GM23338 (cell line): ENCODE results near the gene NR2C1. TPM values are rescaled to one million over a fixed set of nuclear protein-coding genes. Genes with fewer than 3 reads are reported as not detected.

ENCODE experiments used
- ATAC-seq: fragments of 200-7000 bp; cut with Tn5 transposase; 3 replicates; pipeline ENCODE4 v1.9.1; 2020
- DNase-seq: peaks from one replicate; pipeline ENCODE4 v3.0.0-alpha.2; 2015; ENCODE audit warnings: low spot score
- H2AFZ ChIP-seq: fragments of 200-600 bp; sonication (generic); 2 replicates; pipeline ENCODE4 v1.8.0; 2016; ENCODE audit warnings: antibody characterized with exemption, mild to moderate bottlenecking, moderate library complexity
- H3F3A ChIP-seq: fragments of 200-600 bp; sonication (generic); replicated peaks from 2 replicates; pipeline ENCODE4 v1.8.0; 2017; ENCODE audit warnings: antibody characterized with exemption, mixed run types, low read depth
- H3K27ac ChIP-seq: fragments of 200-600 bp; sonication (generic); 2 replicates; pipeline ENCODE4 v1.6.1; 2016; ENCODE audit warnings: low read depth
- H3K27me3 ChIP-seq: fragments of 200-600 bp; sonication (generic); 2 replicates; pipeline ENCODE4 v1.8.0; 2016; ENCODE audit warnings: mild to moderate bottlenecking, mixed run types, moderate library complexity; ENCODE audit not compliant: insufficient read depth
- H3K36me3 ChIP-seq: fragments of 200-600 bp; sonication (generic); 2 replicates; pipeline ENCODE4 v1.8.0; 2016; ENCODE audit warnings: mild to moderate bottlenecking; ENCODE audit not compliant: insufficient read depth
- H3K4me1 ChIP-seq: fragments of 200-600 bp; sonication (generic); 2 replicates; pipeline ENCODE4 v1.8.0; 2016; ENCODE audit warnings: mild to moderate bottlenecking, moderate library complexity; ENCODE audit not compliant: insufficient read depth
- H3K4me2 ChIP-seq: fragments of 200-600 bp; sonication (generic); 2 replicates; pipeline ENCODE4 v1.7.1; 2017; ENCODE audit warnings: mixed run types
- H3K4me3 ChIP-seq: fragments of 200-600 bp; sonication (generic); 2 replicates; pipeline ENCODE4 v1.6.1; 2016; ENCODE audit warnings: mixed run types
- H3K79me2 ChIP-seq: fragments of 200-600 bp; sonication (generic); replicated peaks from 2 replicates; pipeline ENCODE4 v1.8.0; 2017; ENCODE audit warnings: mild to moderate bottlenecking; ENCODE audit not compliant: insufficient read depth
- H3K9me2 ChIP-seq: fragments of 200-600 bp; sonication (generic); 2 replicates; pipeline ENCODE4 v1.8.0; 2017; ENCODE audit not compliant: insufficient read depth
- H4K20me1 ChIP-seq: fragments of 200-600 bp; sonication (generic); replicated peaks from 2 replicates; pipeline ENCODE4 v1.8.0; 2017; ENCODE audit warnings: mild to moderate bottlenecking; ENCODE audit not compliant: insufficient read depth
- H3K27ac Mint-ChIP-seq: 2 replicates; pipeline ENCODE4 v1.8.0; 2020; ENCODE audit warnings: inconsistent platforms, mild to moderate bottlenecking, moderate library complexity, mixed read lengths
- H3K27me3 Mint-ChIP-seq: 3 replicates; pipeline ENCODE4 v1.8.0; 2022; ENCODE audit warnings: low read depth, mild to moderate bottlenecking, moderate library complexity, mixed read lengths, inconsistent platforms; ENCODE audit not compliant: insufficient read depth, poor library complexity
- H3K36me3 Mint-ChIP-seq: 3 replicates; pipeline ENCODE4 v1.8.0; 2021; ENCODE audit warnings: low read depth, mild to moderate bottlenecking, inconsistent platforms, moderate library complexity, mixed read lengths
- H3K4me1 Mint-ChIP-seq: 3 replicates; pipeline ENCODE4 v1.8.0; 2020; ENCODE audit warnings: mild to moderate bottlenecking, inconsistent platforms, mixed read lengths
- H3K4me3 Mint-ChIP-seq: 3 replicates; pipeline ENCODE4 v1.8.0; 2021; ENCODE audit warnings: moderate library complexity, mild to moderate bottlenecking, inconsistent platforms, mixed read lengths
- H3K9me3 Mint-ChIP-seq: 3 replicates; pipeline ENCODE4 v1.8.0; 2020; ENCODE audit warnings: moderate library complexity, mild to moderate bottlenecking, inconsistent platforms, mixed read lengths
- CREB1 ChIP-seq: fragments of 250-450 bp; sonication (Bioruptor Pico); IDR thresholded peaks from 2 replicates; pipeline ENCODE4 v1.5.0; 2020; ENCODE audit warnings: low read depth, mild to moderate bottlenecking, moderate library complexity
- EZH2 ChIP-seq: fragments of 200-600 bp; sonication (generic); IDR thresholded peaks from one replicate; pipeline ENCODE4 v1.8.0; 2017; ENCODE audit warnings: antibody characterized with exemption, mild to moderate bottlenecking, low read depth; ENCODE audit not compliant: unreplicated experiment
- EZH2phosphoT487 ChIP-seq: fragments of 200-600 bp; sonication (generic); IDR thresholded peaks from one replicate; pipeline ENCODE4 v1.8.1; 2018; ENCODE audit warnings: antibody characterized with exemption; ENCODE audit not compliant: unreplicated experiment
- JUNB ChIP-seq: IDR thresholded peaks from one replicate; pipeline ENCODE4 v1.6.1; 2016; ENCODE audit warnings: antibody characterized with exemption; ENCODE audit not compliant: unreplicated experiment
- NANOG ChIP-seq: IDR thresholded peaks from 2 replicates; pipeline ENCODE4 v1.6.1; 2016; ENCODE audit warnings: antibody characterized with exemption, borderline replicate concordance
- POLR2AphosphoS5 ChIP-seq: IDR thresholded peaks from 2 replicates; pipeline ENCODE4 v1.6.1; 2016; ENCODE audit warnings: antibody characterized with exemption, low read depth
- REST ChIP-seq: IDR thresholded peaks from one replicate; pipeline ENCODE4 v1.6.1; 2018; ENCODE audit warnings: antibody characterized with exemption; ENCODE audit not compliant: unreplicated experiment
- STAT1 ChIP-seq: IDR thresholded peaks from one replicate; pipeline ENCODE4 v1.6.1; 2016; ENCODE audit warnings: antibody characterized with exemption; ENCODE audit not compliant: unreplicated experiment
- ZNF114 ChIP-seq: fragments of 250-450 bp; sonication (Bioruptor Pico); IDR thresholded peaks from 2 replicates; pipeline ENCODE4 v1.5.0; 2020; ENCODE audit warnings: mild to moderate bottlenecking, moderate library complexity
- ZNF331 ChIP-seq: fragments of 250-450 bp; sonication (Bioruptor Pico); IDR thresholded peaks from 2 replicates; pipeline ENCODE4 v1.5.0; 2020; ENCODE audit warnings: low read depth, mild to moderate bottlenecking, moderate library complexity
- polyA plus RNA-seq: library from polyadenylated mRNA; unstranded; fragments of >200 nt; fragmentation: Nextera tagmentation; extraction: Ambion mirVana; gene quantifications from 2 replicates; pipeline ENCODE4 v1.2.1, GENCODE V29; 2016
- total RNA-seq: library from RNA; depleted of rRNA; stranded (reverse); fragments of >200 nt; shearing (Covaris generic); gene quantifications from 2 replicates; pipeline ENCODE4 v1.2.3, GENCODE V29; 2014
- TF ChIP-seq, protein P1 (sequence below): fragments of 250-450 bp; sonication (Bioruptor Pico); IDR thresholded peaks from 2 replicates; pipeline ENCODE4 v1.5.0; 2020; ENCODE audit warnings: mild to moderate bottlenecking, moderate library complexity
- TF ChIP-seq, protein P2 (sequence below): IDR thresholded peaks from 2 replicates; pipeline ENCODE4 v1.6.1; 2016; ENCODE audit warnings: antibody characterized with exemption
- TF ChIP-seq, protein P3 (sequence below), 2 experiments: fragments of 200-600 bp in 1 of 2; sonication (generic) in 1 of 2; conservative IDR thresholded peaks; 2 replicates each; pipeline versions ENCODE4 v1.5.1 to v1.6.1; 2016 to 2017; ENCODE audit warnings: antibody characterized with exemption in 2 of 2, low read depth in 2 of 2, mild to moderate bottlenecking in 2 of 2, moderate library complexity in 1 of 2

Gene NR2C1
- total and polyA plus RNA-seq, 2 experiments from 2014 or later = 41.1 to 45.3 TPM

DNA sequence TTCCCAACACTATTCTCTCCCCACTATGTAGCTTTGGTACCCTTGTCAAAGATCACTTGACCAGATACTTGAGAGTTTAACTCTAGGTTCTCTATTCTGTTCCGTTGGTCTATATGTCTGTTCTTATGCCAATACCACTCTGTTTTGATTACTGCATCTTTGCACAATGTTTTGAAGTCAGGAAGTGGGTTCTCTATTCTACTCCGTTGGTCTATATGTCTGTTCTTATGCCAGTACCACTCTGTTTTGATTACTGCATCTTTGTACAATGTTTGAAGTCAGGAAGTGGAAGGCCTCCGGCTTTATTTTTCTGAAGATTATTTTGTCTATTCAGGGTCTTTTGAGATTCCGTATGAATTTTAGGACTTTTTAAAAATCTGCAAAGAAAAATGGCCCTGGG lies 67.2 kb downstream of the NR2C1 start:
- no peaks in the 10 kb centered on the region for H3K27me3 ChIP-seq
- no peak for DNase-seq
- no peak overlapping the region for H3K4me3 ChIP-seq
- H3K27ac ChIP-seq = no peak overlapping the region
- H3K79me2 ChIP-seq = peaks cover 11% of the 10 kb centered on the region
- no peaks in the 10 kb centered on the region for H3F3A ChIP-seq
- H3K36me3 ChIP-seq = peaks cover 5% of the 10 kb centered on the region; the same call in 1 of the 2 replicates
- H3K9me3 Mint-ChIP-seq = peaks cover 12% of the 10 kb centered on the region; the same call in 2 of the 3 replicates
- TF ChIP-seq EZH2 (no peak), STAT1 (no peak), REST (no peak), EZH2phosphoT487 (no peak), NANOG (no peak), POLR2AphosphoS5 (no peak), ZNF114 (CRISPR knock-in tag) (no peak), CREB1 (CRISPR knock-in tag) (no peak), JUNB (no peak), ZNF331 (CRISPR knock-in tag) (no peak)
- TF ChIP-seq, protein P1, sequence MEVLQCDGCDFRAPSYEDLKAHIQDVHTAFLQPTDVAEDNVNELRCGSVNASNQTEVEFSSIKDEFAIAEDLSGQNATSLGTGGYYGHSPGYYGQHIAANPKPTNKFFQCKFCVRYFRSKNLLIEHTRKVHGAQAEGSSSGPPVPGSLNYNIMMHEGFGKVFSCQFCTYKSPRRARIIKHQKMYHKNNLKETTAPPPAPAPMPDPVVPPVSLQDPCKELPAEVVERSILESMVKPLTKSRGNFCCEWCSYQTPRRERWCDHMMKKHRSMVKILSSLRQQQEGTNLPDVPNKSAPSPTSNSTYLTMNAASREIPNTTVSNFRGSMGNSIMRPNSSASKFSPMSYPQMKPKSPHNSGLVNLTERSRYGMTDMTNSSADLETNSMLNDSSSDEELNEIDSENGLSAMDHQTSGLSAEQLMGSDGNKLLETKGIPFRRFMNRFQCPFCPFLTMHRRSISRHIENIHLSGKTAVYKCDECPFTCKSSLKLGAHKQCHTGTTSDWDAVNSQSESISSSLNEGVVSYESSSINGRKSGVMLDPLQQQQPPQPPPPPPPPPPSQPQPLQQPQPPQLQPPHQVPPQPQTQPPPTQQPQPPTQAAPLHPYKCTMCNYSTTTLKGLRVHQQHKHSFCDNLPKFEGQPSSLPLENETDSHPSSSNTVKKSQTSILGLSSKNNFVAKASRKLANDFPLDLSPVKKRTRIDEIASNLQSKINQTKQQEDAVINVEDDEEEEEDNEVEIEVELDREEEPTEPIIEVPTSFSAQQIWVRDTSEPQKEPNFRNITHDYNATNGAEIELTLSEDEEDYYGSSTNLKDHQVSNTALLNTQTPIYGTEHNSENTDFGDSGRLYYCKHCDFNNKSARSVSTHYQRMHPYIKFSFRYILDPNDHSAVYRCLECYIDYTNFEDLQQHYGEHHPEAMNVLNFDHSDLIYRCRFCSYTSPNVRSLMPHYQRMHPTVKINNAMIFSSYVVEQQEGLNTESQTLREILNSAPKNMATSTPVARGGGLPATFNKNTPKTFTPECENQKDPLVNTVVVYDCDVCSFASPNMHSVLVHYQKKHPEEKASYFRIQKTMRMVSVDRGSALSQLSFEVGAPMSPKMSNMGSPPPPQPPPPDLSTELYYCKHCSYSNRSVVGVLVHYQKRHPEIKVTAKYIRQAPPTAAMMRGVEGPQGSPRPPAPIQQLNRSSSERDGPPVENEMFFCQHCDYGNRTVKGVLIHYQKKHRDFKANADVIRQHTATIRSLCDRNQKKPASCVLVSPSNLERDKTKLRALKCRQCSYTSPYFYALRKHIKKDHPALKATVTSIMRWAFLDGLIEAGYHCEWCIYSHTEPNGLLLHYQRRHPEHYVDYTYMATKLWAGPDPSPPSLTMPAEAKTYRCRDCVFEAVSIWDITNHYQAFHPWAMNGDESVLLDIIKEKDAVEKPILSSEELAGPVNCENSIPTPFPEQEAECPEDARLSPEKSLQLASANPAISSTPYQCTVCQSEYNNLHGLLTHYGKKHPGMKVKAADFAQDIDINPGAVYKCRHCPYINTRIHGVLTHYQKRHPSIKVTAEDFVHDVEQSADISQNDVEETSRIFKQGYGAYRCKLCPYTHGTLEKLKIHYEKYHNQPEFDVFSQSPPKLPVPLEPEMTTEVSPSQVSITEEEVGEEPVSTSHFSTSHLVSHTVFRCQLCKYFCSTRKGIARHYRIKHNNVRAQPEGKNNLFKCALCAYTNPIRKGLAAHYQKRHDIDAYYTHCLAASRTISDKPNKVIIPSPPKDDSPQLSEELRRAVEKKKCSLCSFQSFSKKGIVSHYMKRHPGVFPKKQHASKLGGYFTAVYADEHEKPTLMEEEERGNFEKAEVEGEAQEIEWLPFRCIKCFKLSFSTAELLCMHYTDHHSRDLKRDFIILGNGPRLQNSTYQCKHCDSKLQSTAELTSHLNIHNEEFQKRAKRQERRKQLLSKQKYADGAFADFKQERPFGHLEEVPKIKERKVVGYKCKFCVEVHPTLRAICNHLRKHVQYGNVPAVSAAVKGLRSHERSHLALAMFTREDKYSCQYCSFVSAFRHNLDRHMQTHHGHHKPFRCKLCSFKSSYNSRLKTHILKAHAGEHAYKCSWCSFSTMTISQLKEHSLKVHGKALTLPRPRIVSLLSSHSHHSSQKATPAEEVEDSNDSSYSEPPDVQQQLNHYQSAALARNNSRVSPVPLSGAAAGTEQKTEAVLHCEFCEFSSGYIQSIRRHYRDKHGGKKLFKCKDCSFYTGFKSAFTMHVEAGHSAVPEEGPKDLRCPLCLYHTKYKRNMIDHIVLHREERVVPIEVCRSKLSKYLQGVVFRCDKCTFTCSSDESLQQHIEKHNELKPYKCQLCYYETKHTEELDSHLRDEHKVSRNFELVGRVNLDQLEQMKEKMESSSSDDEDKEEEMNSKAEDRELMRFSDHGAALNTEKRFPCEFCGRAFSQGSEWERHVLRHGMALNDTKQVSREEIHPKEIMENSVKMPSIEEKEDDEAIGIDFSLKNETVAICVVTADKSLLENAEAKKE (CRISPR knock-in tag) = no peak
- TF ChIP-seq, protein P2, sequence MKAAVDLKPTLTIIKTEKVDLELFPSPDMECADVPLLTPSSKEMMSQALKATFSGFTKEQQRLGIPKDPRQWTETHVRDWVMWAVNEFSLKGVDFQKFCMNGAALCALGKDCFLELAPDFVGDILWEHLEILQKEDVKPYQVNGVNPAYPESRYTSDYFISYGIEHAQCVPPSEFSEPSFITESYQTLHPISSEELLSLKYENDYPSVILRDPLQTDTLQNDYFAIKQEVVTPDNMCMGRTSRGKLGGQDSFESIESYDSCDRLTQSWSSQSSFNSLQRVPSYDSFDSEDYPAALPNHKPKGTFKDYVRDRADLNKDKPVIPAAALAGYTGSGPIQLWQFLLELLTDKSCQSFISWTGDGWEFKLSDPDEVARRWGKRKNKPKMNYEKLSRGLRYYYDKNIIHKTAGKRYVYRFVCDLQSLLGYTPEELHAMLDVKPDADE = no peak
- TF ChIP-seq, protein P3, sequence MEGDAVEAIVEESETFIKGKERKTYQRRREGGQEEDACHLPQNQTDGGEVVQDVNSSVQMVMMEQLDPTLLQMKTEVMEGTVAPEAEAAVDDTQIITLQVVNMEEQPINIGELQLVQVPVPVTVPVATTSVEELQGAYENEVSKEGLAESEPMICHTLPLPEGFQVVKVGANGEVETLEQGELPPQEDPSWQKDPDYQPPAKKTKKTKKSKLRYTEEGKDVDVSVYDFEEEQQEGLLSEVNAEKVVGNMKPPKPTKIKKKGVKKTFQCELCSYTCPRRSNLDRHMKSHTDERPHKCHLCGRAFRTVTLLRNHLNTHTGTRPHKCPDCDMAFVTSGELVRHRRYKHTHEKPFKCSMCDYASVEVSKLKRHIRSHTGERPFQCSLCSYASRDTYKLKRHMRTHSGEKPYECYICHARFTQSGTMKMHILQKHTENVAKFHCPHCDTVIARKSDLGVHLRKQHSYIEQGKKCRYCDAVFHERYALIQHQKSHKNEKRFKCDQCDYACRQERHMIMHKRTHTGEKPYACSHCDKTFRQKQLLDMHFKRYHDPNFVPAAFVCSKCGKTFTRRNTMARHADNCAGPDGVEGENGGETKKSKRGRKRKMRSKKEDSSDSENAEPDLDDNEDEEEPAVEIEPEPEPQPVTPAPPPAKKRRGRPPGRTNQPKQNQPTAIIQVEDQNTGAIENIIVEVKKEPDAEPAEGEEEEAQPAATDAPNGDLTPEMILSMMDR (conservative IDR thresholded peaks at IDR 0.05; ENCODE audit: low read depth in 2 of 2) = no peak
- peaks cover 9% of the 10 kb centered on the region for H3K27me3 Mint-ChIP-seq
- no peak overlapping the region for H3K4me3 Mint-ChIP-seq
- H3K27ac Mint-ChIP-seq = no peak overlapping the region
- H3K4me1 ChIP-seq = no peaks in the 10 kb centered on the region
- peaks cover 4% of the 10 kb centered on the region for H3K4me1 Mint-ChIP-seq
- H3K4me2 ChIP-seq = no peak overlapping the region
- no peaks in the 10 kb centered on the region for H4K20me1 ChIP-seq
- H2AFZ ChIP-seq = no peak overlapping the region
- peaks cover 2% of the 10 kb centered on the region; the same call in 2 of the 3 replicates for H3K36me3 Mint-ChIP-seq
- no peak for ATAC-seq
- no peaks in the 10 kb centered on the region for H3K9me2 ChIP-seq
